HepG2 (cell line): ENCODE results near the gene TNP2. TPM values are rescaled to one million over a fixed set of nuclear protein-coding genes. Genes with fewer than 3 reads are reported as not detected.

Experiments used
- PCBP1 ChIP-seq: fragments of 200-400 bp; formaldehyde crosslinking; IDR thresholded peaks from 2 replicates; pipeline ENCODE4 v1.6.1; 2017; ENCODE audit warnings: mild to moderate bottlenecking, low read depth, low read length, borderline replicate concordance
- PPARG ChIP-seq: conservative IDR thresholded peaks from 2 replicates; pipeline ENCODE4 v1.6.1; 2016; ENCODE audit warnings: missing biosample characterization, missing genetic modification reagents
- ZBTB40 ChIP-seq, 2 experiments: fragments of 450-650 bp in 1 of 2; sonication (generic) in 1 of 2; formaldehyde crosslinking in 1 of 2; IDR thresholded peaks; 2 replicates each; pipeline versions ENCODE4 v1.6.1 to v1.8.0; 2016 to 2022; ENCODE audit warnings: antibody characterized with exemption in 1 of 2, mild to moderate bottlenecking in 1 of 2, missing genetic modification reagents in 1 of 2
- ZGPAT ChIP-seq: IDR thresholded peaks from 2 replicates; pipeline ENCODE4 v1.6.1; 2016; ENCODE audit warnings: mild to moderate bottlenecking
- ZNF160 ChIP-seq: sonication (generic); formaldehyde crosslinking; IDR thresholded peaks from 2 replicates; pipeline ENCODE4 v1.8.0; 2022; ENCODE audit warnings: mild to moderate bottlenecking, inconsistent platforms, missing genetic modification reagents
- ZNF367 ChIP-seq: sonication (generic); formaldehyde crosslinking; IDR thresholded peaks from 2 replicates; pipeline ENCODE4 v1.4.0; 2020; ENCODE audit warnings: missing genetic modification reagents, borderline replicate concordance
- polyA plus RNA-seq, 8 experiments: library from polyadenylated mRNA; depleted of rRNA in 3 of 8; stranded (reverse) in 7 of 8; unstranded in 1 of 8; fragments of >200 nt; fragmentation: Illumina TruSeq in 4 of 8; extraction: Trizol in 4 of 8; gene quantifications; 2 replicates each; pipeline versions ENCODE4 v1.2.1 to v1.2.3, GENCODE V29; 2011 to 2016; ENCODE audit warnings: low read depth in 4 of 8, missing spikeins in 1 of 8, mixed read lengths in 1 of 8; ENCODE audit not compliant: insufficient read depth in 1 of 8
- total RNA-seq, 5 experiments: library from RNA; depleted of rRNA; stranded (reverse); fragments of >200 nt; fragmentation: Illumina TruSeq; extraction: Trizol; gene quantifications; 2 replicates each; pipeline ENCODE4 v1.2.3, GENCODE V29; 2016; ENCODE audit warnings: low read depth in 1 of 5
- TF ChIP-seq, protein P1 (sequence below): IDR thresholded peaks from 2 replicates; pipeline ENCODE4 v1.6.1; 2012; ENCODE audit warnings: inconsistent platforms
- TF ChIP-seq, protein P2 (sequence below): sonication (generic); formaldehyde crosslinking; IDR thresholded peaks from 2 replicates; pipeline ENCODE4 v1.5.1; 2020; ENCODE audit warnings: missing genetic modification reagents, mild to moderate bottlenecking, borderline replicate concordance
- TF ChIP-seq, protein P3 (sequence below): sonication (generic); formaldehyde crosslinking; IDR thresholded peaks from 2 replicates; pipeline ENCODE4 v1.4.0; 2020; ENCODE audit warnings: missing genetic modification reagents

Gene TNP2
- total and polyA plus RNA-seq, 2 of the 13 experiments (the other 11 are each of a cell fraction or from before 2014, with no cell fraction given), result not detected

- TF ChIP-seq, protein P1, sequence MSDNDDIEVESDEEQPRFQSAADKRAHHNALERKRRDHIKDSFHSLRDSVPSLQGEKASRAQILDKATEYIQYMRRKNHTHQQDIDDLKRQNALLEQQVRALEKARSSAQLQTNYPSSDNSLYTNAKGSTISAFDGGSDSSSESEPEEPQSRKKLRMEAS, result no peak; the same call in none of the 2 replicates
- TF ChIP-seq PCBP1 (no peak), ZNF367 (no peak), ZNF160 (CRISPR knock-in tag) (no peak), ZGPAT (no peak), ZBTB40 (IDR thresholded peaks at IDR 0.05) (no peak), ZBTB40 (CRISPR knock-in tag; IDR thresholded peaks at IDR 0.05) (no peak), PPARG (CRISPR knock-in tag) (no peak)
- TF ChIP-seq, protein P2, sequence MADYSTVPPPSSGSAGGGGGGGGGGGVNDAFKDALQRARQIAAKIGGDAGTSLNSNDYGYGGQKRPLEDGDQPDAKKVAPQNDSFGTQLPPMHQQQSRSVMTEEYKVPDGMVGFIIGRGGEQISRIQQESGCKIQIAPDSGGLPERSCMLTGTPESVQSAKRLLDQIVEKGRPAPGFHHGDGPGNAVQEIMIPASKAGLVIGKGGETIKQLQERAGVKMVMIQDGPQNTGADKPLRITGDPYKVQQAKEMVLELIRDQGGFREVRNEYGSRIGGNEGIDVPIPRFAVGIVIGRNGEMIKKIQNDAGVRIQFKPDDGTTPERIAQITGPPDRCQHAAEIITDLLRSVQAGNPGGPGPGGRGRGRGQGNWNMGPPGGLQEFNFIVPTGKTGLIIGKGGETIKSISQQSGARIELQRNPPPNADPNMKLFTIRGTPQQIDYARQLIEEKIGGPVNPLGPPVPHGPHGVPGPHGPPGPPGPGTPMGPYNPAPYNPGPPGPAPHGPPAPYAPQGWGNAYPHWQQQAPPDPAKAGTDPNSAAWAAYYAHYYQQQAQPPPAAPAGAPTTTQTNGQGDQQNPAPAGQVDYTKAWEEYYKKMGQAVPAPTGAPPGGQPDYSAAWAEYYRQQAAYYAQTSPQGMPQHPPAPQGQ (CRISPR knock-in tag), result no peak; the same call in 1 of the 2 replicates
- TF ChIP-seq, protein P3, sequence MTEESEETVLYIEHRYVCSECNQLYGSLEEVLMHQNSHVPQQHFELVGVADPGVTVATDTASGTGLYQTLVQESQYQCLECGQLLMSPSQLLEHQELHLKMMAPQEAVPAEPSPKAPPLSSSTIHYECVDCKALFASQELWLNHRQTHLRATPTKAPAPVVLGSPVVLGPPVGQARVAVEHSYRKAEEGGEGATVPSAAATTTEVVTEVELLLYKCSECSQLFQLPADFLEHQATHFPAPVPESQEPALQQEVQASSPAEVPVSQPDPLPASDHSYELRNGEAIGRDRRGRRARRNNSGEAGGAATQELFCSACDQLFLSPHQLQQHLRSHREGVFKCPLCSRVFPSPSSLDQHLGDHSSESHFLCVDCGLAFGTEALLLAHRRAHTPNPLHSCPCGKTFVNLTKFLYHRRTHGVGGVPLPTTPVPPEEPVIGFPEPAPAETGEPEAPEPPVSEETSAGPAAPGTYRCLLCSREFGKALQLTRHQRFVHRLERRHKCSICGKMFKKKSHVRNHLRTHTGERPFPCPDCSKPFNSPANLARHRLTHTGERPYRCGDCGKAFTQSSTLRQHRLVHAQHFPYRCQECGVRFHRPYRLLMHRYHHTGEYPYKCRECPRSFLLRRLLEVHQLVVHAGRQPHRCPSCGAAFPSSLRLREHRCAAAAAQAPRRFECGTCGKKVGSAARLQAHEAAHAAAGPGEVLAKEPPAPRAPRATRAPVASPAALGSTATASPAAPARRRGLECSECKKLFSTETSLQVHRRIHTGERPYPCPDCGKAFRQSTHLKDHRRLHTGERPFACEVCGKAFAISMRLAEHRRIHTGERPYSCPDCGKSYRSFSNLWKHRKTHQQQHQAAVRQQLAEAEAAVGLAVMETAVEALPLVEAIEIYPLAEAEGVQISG (CRISPR knock-in tag), result 0 out of 2 replicates have a peak, but pooled peaks have one; percentile 3
Observed at GRCh38 chr16:11278681-11279628, 9.8 kb upstream of the TNP2 start (continued).
